GM21529 (cell line): ENCODE measurements around the gene CCDC12.
"Not testable (repeated sequence)": the region's sequence is repeated elsewhere in the genome, so short reads cannot be mapped to it uniquely, and the experiment has no call there.

Source experiments
- ATAC-seq: cut with Tn5 transposase; IDR thresholded peaks from one replicate; pipeline ENCODE4 v1.9.1; 2021; ENCODE audit not compliant: unreplicated experiment

CCDC12 gene

DNA sequence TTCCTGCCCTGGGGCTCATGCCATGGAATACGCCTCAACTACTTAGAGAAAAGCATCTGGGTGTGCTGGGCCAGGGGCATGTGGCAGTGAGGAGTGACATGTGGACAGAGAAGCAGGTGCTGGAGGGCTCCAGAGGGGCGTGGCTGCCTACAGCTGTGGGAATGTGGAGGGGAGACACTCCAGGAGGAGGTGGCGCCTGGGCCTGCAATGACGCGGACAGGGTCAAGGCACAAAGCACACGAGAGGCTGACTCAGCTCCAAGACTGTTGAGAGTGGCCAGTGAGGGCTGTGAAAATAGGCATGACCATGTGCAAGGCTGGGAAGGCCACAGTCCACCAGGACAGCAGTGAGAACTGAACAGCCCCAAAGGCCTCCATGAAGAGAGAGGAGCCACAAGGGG, 50.5 kb downstream of the CCDC12 start:
- ATAC-seq: no peak

DNA sequence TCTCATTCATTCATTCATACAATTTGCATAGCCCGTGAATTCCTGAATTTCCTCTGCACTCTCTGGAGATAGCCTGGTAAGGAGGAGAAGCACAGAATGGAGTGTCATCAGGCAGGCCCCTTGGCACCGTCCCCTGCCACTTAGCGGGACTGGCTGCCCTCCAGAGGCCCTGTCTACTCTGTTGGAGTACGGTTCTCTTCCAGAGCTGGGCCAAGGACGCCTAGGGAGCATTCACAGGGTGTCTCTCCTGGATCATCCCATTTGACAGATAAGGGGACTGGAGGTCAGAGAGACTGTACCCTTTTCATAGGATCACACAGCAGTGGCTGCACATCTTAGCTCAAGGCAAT, 51.0 kb downstream of the CCDC12 start:
- no peak for ATAC-seq

DNA sequence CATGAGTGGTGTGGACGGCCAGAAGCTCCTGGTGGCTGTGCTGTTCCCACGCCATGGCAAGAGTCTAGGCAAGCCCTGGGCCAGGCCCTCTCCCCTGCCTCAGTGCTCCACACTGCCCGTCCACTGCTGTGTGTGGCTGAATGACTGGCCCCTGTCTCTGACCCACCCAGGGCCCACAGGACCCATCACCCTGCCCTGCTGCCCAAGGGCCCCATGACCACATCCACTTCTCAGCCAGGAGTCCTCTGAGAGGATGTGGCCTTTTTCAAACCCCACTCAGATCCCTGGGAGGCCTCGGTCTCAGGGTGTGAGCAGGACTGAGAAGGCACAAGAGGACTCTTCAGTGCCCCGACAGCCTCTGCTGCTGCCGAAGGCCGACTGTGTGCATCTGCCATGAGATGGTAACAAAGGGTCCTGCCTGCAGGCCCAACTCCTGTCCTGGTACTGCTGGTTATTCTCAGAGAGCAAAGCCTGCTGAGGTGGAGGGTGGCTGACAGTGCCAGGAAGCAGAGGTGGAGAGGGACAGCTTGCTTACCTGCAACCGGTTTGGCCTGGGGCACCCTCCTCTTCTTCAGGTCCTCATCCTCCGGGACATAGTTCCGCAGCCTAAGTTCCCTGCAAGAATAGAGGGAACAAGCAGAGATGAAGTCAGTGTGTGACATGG, 51.5 kb downstream of the CCDC12 start:
- ATAC-seq: no peak

DNA sequence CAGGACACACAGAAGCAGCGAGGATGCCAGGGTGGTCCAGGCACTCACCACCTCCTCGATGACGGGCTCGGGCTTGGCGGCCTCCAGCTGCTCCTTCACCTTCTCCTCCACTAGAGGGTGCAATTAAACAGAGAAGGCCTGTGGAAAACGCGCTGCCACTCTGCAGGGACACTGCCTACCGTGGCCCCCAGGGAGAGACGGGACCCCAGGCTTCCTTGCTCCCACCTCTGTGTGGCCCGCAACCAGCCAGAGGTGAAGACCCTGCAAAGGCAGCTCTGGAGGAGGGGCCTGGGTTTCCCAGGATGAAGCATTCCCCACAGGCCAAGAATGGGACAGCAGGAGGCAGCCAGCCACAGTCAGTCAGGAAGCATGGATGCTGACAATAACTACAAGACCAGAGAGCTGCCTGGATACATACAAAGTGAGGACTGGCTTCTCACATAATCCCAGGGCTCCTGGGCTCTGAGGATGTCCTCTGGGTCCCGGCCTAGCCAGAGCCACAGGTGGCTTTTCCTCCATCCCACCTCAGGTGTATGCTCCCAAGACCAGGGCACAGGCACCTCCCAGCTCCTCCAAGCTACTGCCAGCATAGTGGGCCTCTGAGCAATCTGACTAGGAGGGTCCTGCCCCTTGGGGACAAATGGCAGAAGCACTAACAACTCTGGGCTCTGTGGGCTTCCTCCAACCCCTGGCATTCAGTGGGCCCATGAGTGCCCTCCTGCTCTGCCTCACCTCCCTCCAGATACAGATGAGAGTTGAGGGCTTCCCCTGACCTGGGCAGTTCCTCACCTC, 52.8 kb downstream of the CCDC12 start:
- ATAC-seq: no peak

DNA sequence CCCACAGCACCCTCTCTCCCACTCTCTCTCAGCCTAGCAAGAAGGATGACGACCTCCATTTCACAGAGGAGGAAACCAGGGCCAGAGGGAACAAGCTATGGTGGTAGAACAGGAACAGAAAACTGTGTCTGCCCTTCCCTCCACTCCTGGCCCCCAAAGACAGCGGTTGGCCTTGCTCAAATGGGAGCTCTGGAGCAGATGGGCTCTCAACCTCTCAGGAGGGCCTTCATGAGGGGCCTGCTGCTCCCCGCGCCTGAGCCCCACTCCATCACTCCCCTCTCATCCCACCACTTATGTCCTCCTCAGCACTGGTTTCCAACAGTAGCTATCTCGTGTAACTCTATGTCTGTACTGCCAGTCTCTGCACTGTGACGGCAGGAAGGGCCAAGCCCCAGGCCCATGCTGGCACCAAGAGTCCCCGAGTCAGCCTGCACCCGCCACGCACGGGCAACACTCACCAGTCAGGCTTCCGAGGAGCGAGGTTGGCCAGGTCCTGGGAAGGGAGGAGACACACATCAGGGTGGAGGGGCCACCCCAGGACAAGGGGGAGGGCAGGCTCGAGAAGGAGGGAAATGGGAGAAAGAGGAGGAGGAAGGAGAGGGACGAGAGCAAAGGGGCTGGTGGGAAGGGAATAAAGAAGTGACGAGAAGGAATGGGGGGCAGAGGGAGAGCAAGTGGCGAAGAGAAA, 53.5 kb downstream of the CCDC12 start:
- ATAC-seq: no peak

DNA sequence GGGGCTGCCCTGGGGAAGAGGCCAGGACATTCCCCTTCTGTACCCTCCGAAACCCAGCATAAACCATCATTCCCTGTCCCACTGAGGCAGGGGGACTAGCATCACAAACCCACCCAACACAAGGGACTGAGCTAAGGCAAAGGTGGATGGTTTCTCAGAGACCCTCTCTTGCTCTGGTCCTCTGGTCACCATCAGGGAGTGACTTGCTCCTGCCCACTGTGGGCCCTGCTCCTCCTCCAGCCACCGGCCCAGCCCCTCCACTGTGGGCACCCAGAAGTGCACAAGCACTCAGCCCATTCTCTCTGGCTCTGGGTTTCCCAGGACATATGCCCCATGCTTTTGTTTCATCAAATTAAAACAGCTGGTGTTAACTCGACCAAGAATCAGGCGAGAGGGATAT, 54.1 kb downstream of the CCDC12 start:
- no peak for ATAC-seq

DNA sequence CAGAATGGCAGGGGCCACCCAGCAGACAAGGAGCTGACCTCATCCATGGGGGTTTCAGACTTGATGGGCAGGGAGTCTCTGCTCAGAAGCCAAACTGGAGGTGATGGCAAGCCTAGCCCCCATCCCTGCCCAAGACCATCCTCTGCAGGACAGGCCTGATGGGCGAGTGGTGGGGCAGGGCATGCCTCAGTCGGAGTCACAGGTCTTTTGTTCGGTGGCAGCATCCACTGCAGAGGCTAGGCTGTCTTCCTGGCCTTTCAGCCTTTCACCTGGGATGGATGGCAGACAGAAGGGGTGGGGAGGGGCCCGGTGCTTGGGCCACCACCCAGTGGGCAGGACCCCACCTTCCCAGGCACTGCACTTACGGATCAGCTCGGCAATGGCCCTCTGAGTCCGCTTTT, 54.7 kb downstream of the CCDC12 start:
- ATAC-seq: no peak

DNA sequence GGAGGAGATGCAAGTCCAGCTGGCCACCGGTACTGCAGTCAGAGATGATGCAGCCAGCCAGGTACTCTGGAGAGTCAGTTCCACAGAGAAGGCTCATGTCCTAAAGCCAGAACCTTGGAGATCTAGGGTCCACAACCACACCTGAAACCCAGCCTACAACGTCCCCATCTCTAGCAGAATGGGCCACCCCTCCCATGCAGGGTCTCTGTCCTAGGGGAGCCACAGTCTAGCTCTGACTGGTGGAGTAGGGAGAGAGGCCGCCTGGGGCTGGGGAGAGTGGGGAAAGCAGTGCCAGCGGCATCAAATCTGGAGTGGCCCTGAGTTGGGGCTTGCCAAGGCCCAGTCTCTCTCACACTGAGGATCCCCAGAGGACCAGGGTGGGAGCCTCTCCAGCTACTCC, 55.5 kb downstream of the CCDC12 start:
- no peak for ATAC-seq

DNA sequence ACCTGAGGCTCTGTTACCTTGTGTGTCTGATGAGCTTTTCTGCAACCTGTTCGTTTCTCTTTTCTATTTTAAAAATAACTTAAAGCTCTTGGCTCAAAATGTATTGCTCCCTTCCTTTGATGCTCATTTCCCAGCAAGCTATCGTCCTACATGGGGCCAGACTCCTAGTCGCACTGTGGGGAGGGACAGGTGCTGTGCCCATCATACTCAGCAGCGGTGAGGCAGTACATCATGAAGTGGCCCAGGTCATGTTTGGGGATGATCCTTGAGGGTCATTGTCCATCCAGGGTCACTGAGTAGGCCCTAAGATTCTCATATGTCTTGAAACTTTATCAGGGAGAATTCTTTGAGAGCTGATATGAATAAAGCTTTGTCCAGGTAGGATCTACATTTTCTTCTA, 57.9 kb downstream of the CCDC12 start:
- ATAC-seq: no peak

DNA sequence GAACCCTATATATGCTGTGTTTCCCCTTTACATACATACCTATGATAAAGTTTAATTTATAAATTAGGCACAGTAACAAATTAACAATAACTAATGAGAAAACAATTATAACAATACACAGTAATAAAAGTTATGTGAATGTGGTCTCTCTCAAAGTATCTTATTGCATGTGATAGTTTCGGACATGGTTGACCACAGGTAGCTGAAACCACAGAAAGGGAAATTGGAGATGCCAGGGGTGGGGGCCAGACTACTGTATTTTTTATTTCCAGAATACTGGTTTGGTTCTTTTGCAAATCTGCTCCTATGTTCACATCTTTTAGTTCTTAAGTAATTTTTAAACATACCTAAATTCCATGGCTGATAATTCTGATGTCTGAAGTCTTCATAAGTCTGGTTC, 58.3 kb downstream of the CCDC12 start:
- no peak for ATAC-seq

DNA sequence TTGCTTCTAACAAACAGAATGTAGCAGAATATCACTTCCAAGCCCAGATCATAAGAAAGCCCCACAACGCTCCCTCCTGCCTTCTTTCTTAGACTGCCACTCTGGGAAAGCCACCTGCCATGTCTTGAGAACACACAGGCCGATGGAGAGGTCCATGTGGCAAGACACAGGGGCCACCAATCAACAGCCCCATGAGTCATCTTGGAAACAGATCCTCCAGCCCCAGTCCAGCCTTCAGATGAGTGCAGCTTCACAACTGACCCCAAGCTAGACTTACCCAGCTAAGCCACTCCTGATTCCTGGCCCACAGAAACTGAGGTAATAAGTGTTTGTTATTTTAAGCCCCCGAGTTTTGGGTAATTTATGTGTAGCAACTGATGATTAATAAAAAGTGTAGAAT, 59.3 kb downstream of the CCDC12 start:
- no peak for ATAC-seq

DNA sequence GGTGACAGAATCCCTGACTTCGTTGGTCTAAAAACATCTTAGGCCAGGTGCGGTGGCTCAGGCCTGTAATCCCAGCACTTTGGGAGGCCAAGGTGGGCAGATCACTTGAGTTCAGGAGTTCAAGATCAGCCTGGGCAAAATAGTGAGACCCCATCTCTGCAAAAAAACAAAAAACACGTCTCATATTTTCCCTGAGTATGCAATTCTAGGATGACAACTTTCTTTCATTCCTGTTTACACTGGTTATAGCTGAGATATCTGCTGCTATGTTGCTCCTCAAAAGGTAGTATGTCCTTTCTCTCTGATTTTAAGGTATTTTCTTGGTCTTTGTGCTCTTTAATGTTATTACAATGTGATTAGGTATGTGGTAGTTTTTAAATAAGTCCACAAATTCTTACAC, 59.7 kb downstream of the CCDC12 start:
- ATAC-seq: no peak

DNA sequence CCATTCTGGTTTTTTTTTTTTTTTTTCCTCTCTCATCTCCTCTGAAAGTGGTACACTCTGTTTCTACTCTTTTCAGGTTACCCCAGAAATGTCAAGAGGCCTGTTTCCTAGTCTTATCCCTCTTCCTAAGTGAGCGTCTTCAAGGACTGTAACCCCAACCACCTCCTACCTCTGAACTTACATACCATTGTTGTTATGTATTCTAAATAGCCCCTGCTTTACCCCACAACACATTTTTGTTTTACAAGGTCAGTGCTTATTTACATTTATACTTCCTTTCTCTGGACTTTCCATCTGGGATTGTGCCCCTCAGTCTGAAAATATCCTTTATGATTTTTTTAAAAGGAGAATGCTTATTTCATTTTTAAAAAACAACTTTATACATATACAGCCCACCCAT, 60.3 kb downstream of the CCDC12 start:
- no peak for ATAC-seq

DNA sequence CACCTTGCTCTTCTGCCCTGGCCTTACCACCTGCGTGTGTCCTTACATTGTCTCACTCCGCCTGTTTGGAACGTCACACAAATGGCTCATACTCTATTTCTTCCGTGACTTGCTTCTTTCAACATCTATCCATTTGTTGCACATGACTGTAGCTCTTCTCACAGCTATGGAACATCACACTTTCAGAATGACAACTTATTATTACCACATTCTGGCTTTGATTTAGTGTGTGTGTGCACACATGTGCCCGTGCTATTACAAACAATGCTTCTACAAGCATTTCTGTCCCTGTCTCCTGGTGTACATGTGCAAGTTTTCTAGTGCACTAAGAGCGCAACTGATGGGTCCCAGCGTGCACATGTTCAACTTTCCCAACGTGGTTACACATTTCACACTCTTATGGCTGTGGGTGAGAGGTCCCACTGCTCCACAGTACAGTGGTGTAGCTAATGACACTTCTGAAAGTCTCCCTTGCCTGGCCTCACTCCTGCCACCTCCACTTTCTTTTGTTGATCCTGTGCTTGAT, 61.2 kb downstream of the CCDC12 start:
- ATAC-seq: no peak

DNA sequence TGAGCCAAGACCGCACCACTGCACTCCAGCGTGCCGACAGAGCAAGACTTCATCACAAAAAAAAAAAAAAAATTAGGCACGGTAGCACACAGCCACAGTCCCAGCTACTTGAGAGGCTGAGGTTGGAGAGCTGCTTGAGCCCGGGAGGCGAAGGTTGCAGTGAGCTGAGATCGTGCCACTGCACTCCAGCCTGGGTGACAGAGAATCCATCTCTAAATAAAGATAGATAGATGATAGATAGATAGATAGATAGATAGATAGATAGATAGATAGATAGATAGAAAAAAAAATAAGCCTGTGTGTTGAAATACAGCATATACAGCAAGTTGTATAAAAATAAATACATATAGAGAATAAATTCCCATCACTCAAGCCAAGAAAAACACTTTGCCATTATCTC, 61.7 kb downstream of the CCDC12 start:
- ATAC-seq: no peak

DNA sequence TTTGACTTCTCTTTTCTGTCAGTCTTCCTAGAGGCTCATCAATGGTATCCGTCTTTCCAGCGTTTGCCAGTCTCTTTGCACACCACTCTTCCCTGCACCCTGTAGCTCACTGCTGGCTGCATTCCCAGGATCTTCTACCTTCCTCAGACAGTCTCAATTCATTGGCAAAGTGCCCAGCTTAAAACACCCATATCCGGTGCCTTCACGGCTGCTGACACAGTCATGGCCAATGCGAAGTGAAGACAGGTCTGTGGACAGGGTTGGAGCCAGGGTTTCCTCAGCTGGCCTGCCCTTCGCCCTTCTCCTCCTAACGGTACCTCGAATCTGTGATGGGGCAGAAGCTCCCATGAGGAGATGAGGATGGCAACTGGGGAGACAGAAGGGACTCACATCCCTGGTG, 62.9 kb downstream of the CCDC12 start:
- no peak for ATAC-seq

DNA sequence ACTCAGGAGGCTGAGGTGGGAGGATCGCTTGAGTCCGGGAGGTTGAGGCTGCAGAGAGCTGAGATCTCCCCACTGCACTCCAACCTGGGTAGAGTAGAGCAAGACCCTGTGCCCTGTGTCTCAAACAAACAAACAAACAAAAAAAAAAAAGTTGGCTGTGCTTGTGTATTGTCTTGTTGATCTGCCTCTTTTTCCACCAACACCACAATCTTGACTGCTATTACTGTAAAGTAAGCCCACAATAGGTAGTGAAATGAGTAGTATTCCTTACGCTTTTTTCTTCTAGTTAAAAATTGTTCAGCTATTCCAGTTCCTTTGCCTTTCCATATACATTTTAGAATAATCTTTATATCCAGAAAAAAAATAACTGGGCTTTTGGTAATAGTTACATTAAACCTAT, 63.6 kb downstream of the CCDC12 start:
- ATAC-seq: no peak

DNA sequence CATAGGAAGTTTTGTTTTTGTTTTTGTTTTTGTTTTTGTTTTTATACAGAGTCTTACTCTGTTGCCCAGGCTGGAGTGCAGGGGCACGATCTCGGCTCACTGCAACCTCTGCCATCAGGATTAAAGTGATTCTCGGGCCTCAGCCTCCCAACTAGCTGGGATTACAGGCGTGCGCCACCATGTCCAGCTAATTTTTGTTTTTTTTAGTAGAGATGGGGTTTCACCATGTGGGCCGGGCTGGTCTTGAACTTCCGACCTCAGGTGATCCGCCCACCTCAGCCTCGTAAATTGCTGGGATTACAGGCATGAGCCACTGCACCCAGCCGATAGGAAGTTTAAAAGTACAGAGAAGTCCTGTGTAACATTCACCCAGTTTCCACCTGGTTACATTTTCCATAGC, 65.6 kb downstream of the CCDC12 start:
- ATAC-seq: not testable (repeated sequence)

DNA sequence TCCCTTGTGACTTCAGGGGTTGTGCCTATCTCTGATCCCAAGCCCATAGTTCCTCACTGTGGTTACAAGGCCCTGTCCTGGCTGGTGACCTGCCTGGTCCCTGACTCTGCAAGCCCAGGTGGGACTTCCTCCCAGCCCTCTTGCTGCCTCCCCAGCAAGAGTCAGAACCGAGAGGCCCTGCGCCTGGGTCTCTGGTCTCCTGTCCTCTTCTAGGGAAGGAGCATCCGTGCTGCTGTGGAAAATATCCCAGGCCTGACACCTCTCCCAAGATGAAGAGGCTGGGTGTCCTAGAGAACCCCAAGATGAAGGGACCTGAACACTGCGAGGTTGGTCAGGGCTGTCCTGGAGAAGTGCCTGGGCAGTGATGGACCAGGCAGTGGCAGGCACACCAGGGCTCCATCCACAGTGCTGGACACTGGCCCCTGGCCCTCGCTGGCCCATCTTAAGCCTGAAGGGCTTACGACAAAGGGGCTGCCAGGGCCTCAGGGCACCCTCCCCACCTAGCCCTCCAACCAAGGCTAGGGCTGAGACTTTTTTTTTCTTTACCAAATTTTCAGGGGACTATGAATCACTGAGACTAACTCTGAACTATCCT, 66.3 kb downstream of the CCDC12 start:
- no peak for ATAC-seq

DNA sequence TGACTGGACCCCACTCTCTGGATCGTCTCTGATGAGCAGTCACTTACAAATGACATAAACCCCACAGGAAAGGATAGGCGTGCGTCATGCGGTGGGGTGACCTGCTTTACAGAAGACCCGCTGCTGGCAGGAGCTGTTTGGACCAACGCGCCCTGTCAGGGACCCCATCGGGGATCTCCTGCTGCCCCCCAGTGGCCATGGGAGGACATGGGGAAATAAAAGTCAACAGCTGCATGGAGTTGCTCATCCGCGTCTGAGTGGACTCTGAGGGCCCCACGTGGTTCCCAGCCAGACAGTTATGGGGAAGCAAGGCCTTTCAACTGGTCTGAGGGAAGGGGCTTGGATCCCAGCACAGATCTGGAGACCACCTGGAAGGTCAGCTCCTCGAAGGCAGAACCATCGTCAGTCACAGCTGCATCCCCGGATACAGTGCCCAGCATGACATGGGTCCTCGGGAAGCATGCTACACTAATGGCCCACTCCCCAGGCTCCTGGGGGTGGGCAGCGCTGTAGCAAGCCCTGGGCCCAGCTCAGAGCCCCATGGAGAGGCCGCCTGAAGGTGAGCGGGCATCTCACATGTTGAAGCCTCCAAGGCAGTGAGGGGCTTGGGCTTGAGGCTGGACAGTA, 66.9 kb downstream of the CCDC12 start:
- ATAC-seq: peak; percentile 67

DNA sequence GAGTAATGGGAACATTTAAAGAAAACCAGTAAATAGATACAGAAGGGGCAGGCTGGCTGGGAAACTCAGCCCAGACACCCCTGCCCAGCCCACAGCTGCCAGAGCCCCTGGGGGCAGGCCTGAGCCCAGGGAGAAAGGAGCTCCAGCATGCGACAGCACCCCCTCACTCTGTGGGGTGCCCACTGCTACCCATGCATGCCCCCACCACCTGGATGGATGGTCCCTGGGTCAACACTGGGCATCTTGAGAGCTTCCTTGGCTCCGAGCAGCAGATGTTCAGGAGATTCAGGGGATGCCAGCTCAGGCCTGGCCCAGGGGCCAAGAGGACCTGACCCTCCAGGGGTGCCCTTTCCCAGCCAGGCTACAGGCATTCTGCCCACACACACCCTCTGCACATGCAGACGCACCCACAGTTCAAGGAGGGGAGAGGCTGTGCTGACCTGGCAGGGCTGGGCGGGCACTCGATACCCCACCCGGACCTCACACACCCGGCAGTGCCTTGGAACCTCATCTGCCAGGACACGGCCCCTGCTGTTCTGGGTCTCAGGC, 67.5 kb downstream of the CCDC12 start:
- ATAC-seq: no peak
